ENCODE measurements around the gene SOAT1. TPM values are rescaled to one million over a fixed set of nuclear protein-coding genes. Genes with fewer than 3 reads are reported as not detected.

Gene SOAT1
- total and polyA plus RNA-seq, 2 of the 8 experiments (the other 6 are each of a cell fraction or from before 2014, with no cell fraction given), result 2.7 to 4.7 TPM

DNA sequence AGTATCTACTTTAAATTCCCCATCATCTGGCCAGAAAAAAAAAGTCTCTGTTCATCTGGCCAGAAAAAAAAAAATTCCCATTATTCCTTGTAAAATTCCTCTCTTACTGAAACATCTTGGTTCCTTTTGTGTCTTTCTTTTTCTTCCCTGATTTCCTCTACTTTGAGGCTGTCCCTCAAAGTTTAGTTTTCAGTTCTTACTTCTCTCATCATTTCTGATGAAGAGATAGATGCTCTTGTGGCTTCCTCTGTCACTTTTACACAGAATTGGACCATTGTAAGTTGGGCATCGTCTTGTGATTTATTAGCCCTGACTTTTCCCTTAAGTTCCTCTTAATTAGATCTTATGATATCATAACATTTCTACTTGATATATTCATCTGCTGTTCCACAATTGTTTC is 6.5 kb downstream of the SOAT1 start (continued):
- TF ChIP-seq, protein P1, sequence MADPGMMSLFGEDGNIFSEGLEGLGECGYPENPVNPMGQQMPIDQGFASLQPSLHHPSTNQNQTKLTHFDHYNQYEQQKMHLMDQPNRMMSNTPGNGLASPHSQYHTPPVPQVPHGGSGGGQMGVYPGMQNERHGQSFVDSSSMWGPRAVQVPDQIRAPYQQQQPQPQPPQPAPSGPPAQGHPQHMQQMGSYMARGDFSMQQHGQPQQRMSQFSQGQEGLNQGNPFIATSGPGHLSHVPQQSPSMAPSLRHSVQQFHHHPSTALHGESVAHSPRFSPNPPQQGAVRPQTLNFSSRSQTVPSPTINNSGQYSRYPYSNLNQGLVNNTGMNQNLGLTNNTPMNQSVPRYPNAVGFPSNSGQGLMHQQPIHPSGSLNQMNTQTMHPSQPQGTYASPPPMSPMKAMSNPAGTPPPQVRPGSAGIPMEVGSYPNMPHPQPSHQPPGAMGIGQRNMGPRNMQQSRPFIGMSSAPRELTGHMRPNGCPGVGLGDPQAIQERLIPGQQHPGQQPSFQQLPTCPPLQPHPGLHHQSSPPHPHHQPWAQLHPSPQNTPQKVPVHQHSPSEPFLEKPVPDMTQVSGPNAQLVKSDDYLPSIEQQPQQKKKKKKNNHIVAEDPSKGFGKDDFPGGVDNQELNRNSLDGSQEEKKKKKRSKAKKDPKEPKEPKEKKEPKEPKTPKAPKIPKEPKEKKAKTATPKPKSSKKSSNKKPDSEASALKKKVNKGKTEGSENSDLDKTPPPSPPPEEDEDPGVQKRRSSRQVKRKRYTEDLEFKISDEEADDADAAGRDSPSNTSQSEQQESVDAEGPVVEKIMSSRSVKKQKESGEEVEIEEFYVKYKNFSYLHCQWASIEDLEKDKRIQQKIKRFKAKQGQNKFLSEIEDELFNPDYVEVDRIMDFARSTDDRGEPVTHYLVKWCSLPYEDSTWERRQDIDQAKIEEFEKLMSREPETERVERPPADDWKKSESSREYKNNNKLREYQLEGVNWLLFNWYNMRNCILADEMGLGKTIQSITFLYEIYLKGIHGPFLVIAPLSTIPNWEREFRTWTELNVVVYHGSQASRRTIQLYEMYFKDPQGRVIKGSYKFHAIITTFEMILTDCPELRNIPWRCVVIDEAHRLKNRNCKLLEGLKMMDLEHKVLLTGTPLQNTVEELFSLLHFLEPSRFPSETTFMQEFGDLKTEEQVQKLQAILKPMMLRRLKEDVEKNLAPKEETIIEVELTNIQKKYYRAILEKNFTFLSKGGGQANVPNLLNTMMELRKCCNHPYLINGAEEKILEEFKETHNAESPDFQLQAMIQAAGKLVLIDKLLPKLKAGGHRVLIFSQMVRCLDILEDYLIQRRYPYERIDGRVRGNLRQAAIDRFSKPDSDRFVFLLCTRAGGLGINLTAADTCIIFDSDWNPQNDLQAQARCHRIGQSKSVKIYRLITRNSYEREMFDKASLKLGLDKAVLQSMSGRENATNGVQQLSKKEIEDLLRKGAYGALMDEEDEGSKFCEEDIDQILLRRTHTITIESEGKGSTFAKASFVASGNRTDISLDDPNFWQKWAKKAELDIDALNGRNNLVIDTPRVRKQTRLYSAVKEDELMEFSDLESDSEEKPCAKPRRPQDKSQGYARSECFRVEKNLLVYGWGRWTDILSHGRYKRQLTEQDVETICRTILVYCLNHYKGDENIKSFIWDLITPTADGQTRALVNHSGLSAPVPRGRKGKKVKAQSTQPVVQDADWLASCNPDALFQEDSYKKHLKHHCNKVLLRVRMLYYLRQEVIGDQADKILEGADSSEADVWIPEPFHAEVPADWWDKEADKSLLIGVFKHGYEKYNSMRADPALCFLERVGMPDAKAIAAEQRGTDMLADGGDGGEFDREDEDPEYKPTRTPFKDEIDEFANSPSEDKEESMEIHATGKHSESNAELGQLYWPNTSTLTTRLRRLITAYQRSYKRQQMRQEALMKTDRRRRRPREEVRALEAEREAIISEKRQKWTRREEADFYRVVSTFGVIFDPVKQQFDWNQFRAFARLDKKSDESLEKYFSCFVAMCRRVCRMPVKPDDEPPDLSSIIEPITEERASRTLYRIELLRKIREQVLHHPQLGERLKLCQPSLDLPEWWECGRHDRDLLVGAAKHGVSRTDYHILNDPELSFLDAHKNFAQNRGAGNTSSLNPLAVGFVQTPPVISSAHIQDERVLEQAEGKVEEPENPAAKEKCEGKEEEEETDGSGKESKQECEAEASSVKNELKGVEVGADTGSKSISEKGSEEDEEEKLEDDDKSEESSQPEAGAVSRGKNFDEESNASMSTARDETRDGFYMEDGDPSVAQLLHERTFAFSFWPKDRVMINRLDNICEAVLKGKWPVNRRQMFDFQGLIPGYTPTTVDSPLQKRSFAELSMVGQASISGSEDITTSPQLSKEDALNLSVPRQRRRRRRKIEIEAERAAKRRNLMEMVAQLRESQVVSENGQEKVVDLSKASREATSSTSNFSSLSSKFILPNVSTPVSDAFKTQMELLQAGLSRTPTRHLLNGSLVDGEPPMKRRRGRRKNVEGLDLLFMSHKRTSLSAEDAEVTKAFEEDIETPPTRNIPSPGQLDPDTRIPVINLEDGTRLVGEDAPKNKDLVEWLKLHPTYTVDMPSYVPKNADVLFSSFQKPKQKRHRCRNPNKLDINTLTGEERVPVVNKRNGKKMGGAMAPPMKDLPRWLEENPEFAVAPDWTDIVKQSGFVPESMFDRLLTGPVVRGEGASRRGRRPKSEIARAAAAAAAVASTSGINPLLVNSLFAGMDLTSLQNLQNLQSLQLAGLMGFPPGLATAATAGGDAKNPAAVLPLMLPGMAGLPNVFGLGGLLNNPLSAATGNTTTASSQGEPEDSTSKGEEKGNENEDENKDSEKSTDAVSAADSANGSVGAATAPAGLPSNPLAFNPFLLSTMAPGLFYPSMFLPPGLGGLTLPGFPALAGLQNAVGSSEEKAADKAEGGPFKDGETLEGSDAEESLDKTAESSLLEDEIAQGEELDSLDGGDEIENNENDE (IDR thresholded peaks at IDR 0.05; ENCODE audit: insufficient replicate concordance, low read length), result no peak
- TF ChIP-seq CTBP2 (IDR thresholded peaks at IDR 0.05; ENCODE audit: borderline replicate concordance, insufficient read depth, insufficient read length, low read length) (no peak), SIN3A (conservative IDR thresholded peaks at IDR 0.05 in 1 of 2, IDR thresholded peaks at IDR 0.05 in 1 of 2; ENCODE audit: low read depth in 1 of 2, low read length in 2 of 2) (no peak), TAF1 (IDR thresholded peaks at IDR 0.05; ENCODE audit: low read depth, low read length) (no peak), BCL11A (IDR thresholded peaks at IDR 0.05; ENCODE audit: low read depth in 2 of 2, low read length in 2 of 2) (no peak), CBX5 (IDR thresholded peaks at IDR 0.05; ENCODE audit: low read depth, low read length) (no peak), SP2 (IDR thresholded peaks at IDR 0.05; ENCODE audit: low read length) (no peak), RFX5 (IDR thresholded peaks at IDR 0.05; ENCODE audit: borderline replicate concordance, low read depth, low read length) (no peak), CBX8 (IDR thresholded peaks at IDR 0.05; ENCODE audit: borderline replicate concordance, low read depth, low read length) (no peak)
